GM12878 (cell line): ENCODE measurements around the gene PRM2. TPM values are rescaled to one million over a fixed set of nuclear protein-coding genes. Genes with fewer than 3 reads are reported as not detected.
A peak's percentile ranks its signal among the peaks of the same experiment; 100 is the strongest.

ENCODE experiments used
- ETV6 ChIP-seq, 2 experiments: fragments of 450-650 bp in 1 of 2; IDR thresholded peaks in 1 of 2; conservative IDR thresholded peaks in 1 of 2; 2 replicates each; pipeline ENCODE4 v1.6.1; 2014; ENCODE audit warnings: antibody characterized with exemption in 1 of 2, borderline replicate concordance in 1 of 2, low read depth in 1 of 2, mild to moderate bottlenecking in 1 of 2, moderate library complexity in 1 of 2
- JUNB ChIP-seq: IDR thresholded peaks from 2 replicates; pipeline ENCODE4 v1.6.1; 2016; ENCODE audit warnings: antibody characterized with exemption, mild to moderate bottlenecking
- POLR2A ChIP-seq: IDR thresholded peaks from 2 replicates; pipeline ENCODE4 v1.6.1; 2011; ENCODE audit warnings: low read depth, mild to moderate bottlenecking, low read length
- POU2F2 ChIP-seq: IDR thresholded peaks from 3 replicates; pipeline ENCODE4 v1.6.1; 2011; ENCODE audit warnings: low read depth, mild to moderate bottlenecking, low read length, borderline replicate concordance
- RAD21 ChIP-seq: IDR thresholded peaks from 2 replicates; pipeline ENCODE4 v1.6.1; 2011; ENCODE audit warnings: mild to moderate bottlenecking, low read depth, low read length, moderate library complexity; ENCODE audit not compliant: insufficient read depth
- RCOR1 ChIP-seq: conservative IDR thresholded peaks from 2 replicates; pipeline ENCODE4 v1.6.1; 2012; ENCODE audit warnings: low read depth, low read length, improper control_type of control experiment
- RFX5 ChIP-seq: IDR thresholded peaks from 2 replicates; pipeline ENCODE4 v1.6.1; 2011; ENCODE audit warnings: low read depth, low read length, improper control_type of control experiment
- SMAD5 ChIP-seq: IDR thresholded peaks from 2 replicates; pipeline ENCODE4 v1.6.1; 2016; ENCODE audit warnings: antibody characterized with exemption, low read depth
- TBL1XR1 ChIP-seq: IDR thresholded peaks from 2 replicates; pipeline ENCODE4 v1.6.1; 2012; ENCODE audit warnings: low read depth, low read length, improper control_type of control experiment
- YY1 ChIP-seq: IDR thresholded peaks from 2 replicates; pipeline ENCODE4 v1.6.1; 2011; ENCODE audit warnings: low read depth, mild to moderate bottlenecking, low read length
- ZBED1 ChIP-seq: IDR thresholded peaks from 2 replicates; pipeline ENCODE4 v1.6.1; 2016; ENCODE audit warnings: borderline replicate concordance
- polyA plus RNA-seq, 11 experiments: library from polyadenylated mRNA; depleted of rRNA in 4 of 11; unstranded in 6 of 11; stranded (reverse) in 5 of 11; fragments of >200 nt; fragmentation: Nextera tagmentation in 4 of 11; fragmentation: Illumina TruSeq in 1 of 11; extraction: Ambion mirVana in 4 of 11; extraction: Trizol in 1 of 11; gene quantifications; 1 replicate in 1 of 11; 2 replicates in 10 of 11; pipeline versions ENCODE4 v1.2.1 to v1.2.3, GENCODE V29; 2011 to 2016; ENCODE audit warnings: inconsistent platforms in 2 of 11, missing spikeins in 2 of 11, low read depth in 1 of 11
- total RNA-seq, 4 experiments: library from RNA; depleted of rRNA in 3 of 4; stranded (reverse); fragments of >200 nt in 3 of 4; fragmentation: Illumina TruSeq in 1 of 4; extraction: Trizol in 1 of 4; gene quantifications; 2 replicates each; pipeline versions ENCODE4 v1.2.1 to v1.2.3, GENCODE V29; 2013 to 2021
- TF ChIP-seq, protein P1 (sequence below): fragments of 450-650 bp; IDR thresholded peaks from 2 replicates; pipeline ENCODE4 v1.6.1; 2014; ENCODE audit warnings: mild to moderate bottlenecking
- TF ChIP-seq, protein P2 (sequence below): fragments of 450-650 bp; IDR thresholded peaks from 2 replicates; pipeline ENCODE4 v1.6.1; 2017; ENCODE audit warnings: mild to moderate bottlenecking, moderate library complexity
- TF ChIP-seq, protein P3 (sequence below): IDR thresholded peaks from 2 replicates; pipeline ENCODE4 v1.6.1; 2012; ENCODE audit warnings: low read depth, low read length, improper control_type of control experiment
- TF ChIP-seq, protein P4 (sequence below): fragments of 450-650 bp; IDR thresholded peaks from 2 replicates; pipeline ENCODE4 v1.6.1; 2016; ENCODE audit warnings: mild to moderate bottlenecking
- TF ChIP-seq, protein P5 (sequence below): fragments of 450-650 bp; IDR thresholded peaks from 2 replicates; pipeline ENCODE4 v1.6.1; 2017; ENCODE audit warnings: mild to moderate bottlenecking, moderate library complexity
- TF ChIP-seq, protein P6 (sequence below): fragments of 150-350 bp; IDR thresholded peaks from 2 replicates; pipeline ENCODE4 v1.6.1; 2014; ENCODE audit warnings: mild to moderate bottlenecking, low read depth, low read length

PRM2 gene
- total and polyA plus RNA-seq, 10 of the 15 experiments (the other 5 are each of a cell fraction or from before 2014, with no cell fraction given), result not detected

DNA sequence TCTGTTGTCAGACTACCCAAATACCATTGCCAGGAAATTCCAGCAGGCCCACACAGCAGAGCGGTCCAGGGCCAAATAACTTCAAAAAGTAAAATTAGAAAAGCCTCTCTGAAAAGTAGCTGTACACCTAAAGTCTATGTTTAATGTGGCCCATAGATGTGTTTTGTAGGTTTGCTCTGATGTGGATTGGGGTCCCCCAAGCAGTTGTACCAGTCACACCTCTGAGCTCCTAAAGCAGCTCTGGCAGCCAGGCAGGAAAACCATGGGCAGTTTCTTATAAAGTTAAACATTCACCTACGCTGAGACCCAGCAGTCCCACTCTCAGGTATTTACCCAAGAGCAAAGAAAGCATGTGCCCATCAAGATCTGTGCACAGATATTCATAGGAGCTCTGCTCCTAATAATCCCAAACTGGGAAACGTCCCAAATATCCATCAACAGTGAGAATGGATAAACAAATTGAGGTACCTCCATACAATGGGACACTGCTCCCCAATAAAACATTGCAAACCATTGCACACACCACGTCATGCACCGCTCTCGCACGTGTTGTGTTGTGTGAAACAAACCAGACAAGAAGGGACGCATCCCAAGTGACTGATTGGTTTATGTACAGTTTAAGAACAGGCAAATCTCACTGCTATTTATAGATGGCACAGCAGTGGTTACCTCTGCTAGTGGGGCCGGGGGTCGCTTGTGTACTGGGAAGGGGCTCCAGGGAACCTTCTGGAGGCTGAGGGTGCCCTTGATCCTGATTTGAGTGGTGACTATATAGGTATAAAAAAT is 20.6 kb upstream of the PRM2 start (continued):
- TF ChIP-seq ZBED1, result no peak
- TF ChIP-seq, protein P1, sequence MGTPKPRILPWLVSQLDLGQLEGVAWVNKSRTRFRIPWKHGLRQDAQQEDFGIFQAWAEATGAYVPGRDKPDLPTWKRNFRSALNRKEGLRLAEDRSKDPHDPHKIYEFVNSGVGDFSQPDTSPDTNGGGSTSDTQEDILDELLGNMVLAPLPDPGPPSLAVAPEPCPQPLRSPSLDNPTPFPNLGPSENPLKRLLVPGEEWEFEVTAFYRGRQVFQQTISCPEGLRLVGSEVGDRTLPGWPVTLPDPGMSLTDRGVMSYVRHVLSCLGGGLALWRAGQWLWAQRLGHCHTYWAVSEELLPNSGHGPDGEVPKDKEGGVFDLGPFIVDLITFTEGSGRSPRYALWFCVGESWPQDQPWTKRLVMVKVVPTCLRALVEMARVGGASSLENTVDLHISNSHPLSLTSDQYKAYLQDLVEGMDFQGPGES, result no peak
- TF ChIP-seq, protein P2, sequence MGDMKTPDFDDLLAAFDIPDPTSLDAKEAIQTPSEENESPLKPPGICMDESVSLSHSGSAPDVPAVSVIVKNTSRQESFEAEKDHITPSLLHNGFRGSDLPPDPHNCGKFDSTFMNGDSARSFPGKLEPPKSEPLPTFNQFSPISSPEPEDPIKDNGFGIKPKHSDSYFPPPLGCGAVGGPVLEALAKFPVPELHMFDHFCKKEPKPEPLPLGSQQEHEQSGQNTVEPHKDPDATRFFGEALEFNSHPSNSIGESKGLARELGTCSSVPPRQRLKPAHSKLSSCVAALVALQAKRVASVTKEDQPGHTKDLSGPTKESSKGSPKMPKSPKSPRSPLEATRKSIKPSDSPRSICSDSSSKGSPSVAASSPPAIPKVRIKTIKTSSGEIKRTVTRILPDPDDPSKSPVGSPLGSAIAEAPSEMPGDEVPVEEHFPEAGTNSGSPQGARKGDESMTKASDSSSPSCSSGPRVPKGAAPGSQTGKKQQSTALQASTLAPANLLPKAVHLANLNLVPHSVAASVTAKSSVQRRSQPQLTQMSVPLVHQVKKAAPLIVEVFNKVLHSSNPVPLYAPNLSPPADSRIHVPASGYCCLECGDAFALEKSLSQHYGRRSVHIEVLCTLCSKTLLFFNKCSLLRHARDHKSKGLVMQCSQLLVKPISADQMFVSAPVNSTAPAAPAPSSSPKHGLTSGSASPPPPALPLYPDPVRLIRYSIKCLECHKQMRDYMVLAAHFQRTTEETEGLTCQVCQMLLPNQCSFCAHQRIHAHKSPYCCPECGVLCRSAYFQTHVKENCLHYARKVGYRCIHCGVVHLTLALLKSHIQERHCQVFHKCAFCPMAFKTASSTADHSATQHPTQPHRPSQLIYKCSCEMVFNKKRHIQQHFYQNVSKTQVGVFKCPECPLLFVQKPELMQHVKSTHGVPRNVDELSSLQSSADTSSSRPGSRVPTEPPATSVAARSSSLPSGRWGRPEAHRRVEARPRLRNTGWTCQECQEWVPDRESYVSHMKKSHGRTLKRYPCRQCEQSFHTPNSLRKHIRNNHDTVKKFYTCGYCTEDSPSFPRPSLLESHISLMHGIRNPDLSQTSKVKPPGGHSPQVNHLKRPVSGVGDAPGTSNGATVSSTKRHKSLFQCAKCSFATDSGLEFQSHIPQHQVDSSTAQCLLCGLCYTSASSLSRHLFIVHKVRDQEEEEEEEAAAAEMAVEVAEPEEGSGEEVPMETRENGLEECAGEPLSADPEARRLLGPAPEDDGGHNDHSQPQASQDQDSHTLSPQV, result peak; percentile 42; the same call in 1 of the 2 replicates
- TF ChIP-seq RAD21, result no peak
- no peak for TF ChIP-seq YY1
- TF ChIP-seq ETV6 (conservative IDR thresholded peaks at IDR 0.05 in 1 of 2, IDR thresholded peaks at IDR 0.05 in 1 of 2; ENCODE audit: borderline replicate concordance in 1 of 2, low read depth in 1 of 2), result no peak
- TF ChIP-seq, protein P3, sequence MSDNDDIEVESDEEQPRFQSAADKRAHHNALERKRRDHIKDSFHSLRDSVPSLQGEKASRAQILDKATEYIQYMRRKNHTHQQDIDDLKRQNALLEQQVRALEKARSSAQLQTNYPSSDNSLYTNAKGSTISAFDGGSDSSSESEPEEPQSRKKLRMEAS, result no peak
- no peak for TF ChIP-seq SMAD5
- TF ChIP-seq, protein P4, sequence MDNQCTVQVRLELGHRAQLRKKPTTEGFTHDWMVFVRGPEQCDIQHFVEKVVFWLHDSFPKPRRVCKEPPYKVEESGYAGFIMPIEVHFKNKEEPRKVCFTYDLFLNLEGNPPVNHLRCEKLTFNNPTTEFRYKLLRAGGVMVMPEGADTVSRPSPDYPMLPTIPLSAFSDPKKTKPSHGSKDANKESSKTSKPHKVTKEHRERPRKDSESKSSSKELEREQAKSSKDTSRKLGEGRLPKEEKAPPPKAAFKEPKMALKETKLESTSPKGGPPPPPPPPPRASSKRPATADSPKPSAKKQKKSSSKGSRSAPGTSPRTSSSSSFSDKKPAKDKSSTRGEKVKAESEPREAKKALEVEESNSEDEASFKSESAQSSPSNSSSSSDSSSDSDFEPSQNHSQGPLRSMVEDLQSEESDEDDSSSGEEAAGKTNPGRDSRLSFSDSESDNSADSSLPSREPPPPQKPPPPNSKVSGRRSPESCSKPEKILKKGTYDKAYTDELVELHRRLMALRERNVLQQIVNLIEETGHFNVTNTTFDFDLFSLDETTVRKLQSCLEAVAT, result no peak; the same call in 1 of the 2 replicates
- TF ChIP-seq POU2F2, result no peak
- TF ChIP-seq, protein P5, sequence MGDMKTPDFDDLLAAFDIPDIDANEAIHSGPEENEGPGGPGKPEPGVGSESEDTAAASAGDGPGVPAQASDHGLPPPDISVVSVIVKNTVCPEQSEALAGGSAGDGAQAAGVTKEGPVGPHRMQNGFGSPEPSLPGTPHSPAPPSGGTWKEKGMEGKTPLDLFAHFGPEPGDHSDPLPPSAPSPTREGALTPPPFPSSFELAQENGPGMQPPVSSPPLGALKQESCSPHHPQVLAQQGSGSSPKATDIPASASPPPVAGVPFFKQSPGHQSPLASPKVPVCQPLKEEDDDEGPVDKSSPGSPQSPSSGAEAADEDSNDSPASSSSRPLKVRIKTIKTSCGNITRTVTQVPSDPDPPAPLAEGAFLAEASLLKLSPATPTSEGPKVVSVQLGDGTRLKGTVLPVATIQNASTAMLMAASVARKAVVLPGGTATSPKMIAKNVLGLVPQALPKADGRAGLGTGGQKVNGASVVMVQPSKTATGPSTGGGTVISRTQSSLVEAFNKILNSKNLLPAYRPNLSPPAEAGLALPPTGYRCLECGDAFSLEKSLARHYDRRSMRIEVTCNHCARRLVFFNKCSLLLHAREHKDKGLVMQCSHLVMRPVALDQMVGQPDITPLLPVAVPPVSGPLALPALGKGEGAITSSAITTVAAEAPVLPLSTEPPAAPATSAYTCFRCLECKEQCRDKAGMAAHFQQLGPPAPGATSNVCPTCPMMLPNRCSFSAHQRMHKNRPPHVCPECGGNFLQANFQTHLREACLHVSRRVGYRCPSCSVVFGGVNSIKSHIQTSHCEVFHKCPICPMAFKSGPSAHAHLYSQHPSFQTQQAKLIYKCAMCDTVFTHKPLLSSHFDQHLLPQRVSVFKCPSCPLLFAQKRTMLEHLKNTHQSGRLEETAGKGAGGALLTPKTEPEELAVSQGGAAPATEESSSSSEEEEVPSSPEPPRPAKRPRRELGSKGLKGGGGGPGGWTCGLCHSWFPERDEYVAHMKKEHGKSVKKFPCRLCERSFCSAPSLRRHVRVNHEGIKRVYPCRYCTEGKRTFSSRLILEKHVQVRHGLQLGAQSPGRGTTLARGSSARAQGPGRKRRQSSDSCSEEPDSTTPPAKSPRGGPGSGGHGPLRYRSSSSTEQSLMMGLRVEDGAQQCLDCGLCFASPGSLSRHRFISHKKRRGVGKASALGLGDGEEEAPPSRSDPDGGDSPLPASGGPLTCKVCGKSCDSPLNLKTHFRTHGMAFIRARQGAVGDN, result peak; percentile 42
- TF ChIP-seq JUNB, result peak; percentile 9; the same call in 1 of the 2 replicates
- no peak for TF ChIP-seq RCOR1
- TF ChIP-seq POLR2A, result no peak
- no peak for TF ChIP-seq TBL1XR1
- TF ChIP-seq, protein P6, sequence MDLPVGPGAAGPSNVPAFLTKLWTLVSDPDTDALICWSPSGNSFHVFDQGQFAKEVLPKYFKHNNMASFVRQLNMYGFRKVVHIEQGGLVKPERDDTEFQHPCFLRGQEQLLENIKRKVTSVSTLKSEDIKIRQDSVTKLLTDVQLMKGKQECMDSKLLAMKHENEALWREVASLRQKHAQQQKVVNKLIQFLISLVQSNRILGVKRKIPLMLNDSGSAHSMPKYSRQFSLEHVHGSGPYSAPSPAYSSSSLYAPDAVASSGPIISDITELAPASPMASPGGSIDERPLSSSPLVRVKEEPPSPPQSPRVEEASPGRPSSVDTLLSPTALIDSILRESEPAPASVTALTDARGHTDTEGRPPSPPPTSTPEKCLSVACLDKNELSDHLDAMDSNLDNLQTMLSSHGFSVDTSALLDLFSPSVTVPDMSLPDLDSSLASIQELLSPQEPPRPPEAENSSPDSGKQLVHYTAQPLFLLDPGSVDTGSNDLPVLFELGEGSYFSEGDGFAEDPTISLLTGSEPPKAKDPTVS, result no peak
- no peak for TF ChIP-seq RFX5
